ENCODE data around the gene GRHL3. TPM values are rescaled to one million over a fixed set of nuclear protein-coding genes. Genes with fewer than 3 reads are reported as not detected.
A peak's percentile ranks its signal among the peaks of the same experiment; 100 is the strongest.

GRHL3 gene
- polyA plus RNA-seq, 1 donor = 0.54 TPM

DNA sequence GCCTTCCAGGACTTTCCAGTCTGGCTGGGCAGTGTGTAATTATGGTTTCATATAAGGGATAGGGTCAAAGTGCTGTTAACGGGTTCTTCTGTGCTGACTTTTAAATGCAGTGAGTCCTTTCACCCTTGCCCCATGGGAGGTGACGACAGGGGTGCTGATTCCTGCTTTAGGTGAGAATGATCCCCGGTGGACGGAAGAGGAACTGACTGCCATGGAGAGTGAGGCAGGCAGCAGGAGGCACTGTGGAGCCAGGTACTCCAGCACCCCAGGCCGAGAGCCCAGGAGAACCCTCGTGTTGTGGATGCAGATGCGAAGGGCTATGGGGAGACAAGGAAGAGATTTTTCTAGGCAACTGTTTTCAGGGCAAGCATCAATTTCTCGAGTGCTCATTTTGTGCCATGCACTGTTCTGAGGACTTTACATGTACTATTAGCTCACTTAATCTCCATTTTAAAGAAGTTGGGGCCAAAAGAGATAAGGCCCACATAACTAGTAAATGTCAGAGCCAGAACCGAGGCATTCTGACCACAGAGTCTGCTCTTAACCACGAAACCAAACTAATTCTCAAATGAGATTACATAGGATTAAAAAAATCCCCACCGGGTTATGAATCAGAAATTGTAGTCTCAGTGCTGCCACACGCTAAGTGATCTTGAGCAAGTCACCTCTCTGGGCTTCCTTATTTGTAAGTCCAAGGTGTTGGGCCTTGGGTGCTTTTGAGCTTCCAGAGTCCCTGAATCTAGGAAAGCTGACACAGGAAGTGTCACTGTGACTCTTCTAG is 66.2 kb downstream of the GRHL3 start:
- peaks cover 5% of the 10 kb centered on the region for H3K36me3 ChIP-seq (ENCODE audit: control insufficient read depth, insufficient read depth, low read length)
- no peaks in the 10 kb centered on the region for H3K4me1 ChIP-seq (ENCODE audit: control insufficient read depth, insufficient read depth, low read length)
- WGBS (ENCODE audit: insufficient coverage, low lambda C conversion rate) = 100% methylated on average over 3 of the region's 12 CpGs
- H3K27me3 ChIP-seq (ENCODE audit: control insufficient read depth, insufficient read depth, low read length) = no peaks in the 10 kb centered on the region
- H3K9me3 ChIP-seq (ENCODE audit: control insufficient read depth, low read depth, low read length) = no peaks in the 10 kb centered on the region
- no peak overlapping the region for H3K4me3 ChIP-seq (ENCODE audit: low read length)
- no peak for DNase-seq
- no peak overlapping the region for H3K27ac ChIP-seq (ENCODE audit: low read length)

DNA sequence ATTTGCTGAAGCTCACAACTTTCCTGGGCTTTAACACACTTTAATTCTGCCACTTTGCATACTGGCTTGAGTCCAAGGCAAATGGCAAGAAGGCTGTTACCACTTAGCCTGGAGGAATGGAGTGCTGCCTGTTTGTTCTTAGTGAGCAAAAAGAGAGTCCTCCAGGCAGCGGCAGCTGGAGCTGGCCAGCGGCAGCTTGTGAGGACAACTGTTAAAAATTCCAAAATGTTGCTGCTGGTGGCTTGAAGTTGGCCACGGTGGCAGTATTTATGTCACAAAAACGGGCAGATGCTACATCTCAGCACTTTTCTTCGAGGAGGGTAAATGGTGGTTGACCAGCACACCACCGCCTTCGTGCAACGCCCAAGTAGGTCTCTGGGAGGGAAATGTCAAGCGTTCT is 67.1 kb downstream of the GRHL3 start:
- Histone ChIP-seq H3K4me3 (ENCODE audit: low read length) (no peak overlapping the region), H3K36me3 (ENCODE audit: control insufficient read depth, insufficient read depth, low read length) (peaks cover 5% of the 10 kb centered on the region), H3K9me3 (ENCODE audit: control insufficient read depth, low read depth, low read length) (no peaks in the 10 kb centered on the region), H3K27ac (ENCODE audit: low read length) (no peak overlapping the region), H3K4me1 (ENCODE audit: control insufficient read depth, insufficient read depth, low read length) (no peaks in the 10 kb centered on the region), H3K27me3 (ENCODE audit: control insufficient read depth, insufficient read depth, low read length) (no peaks in the 10 kb centered on the region)
- no CpG with 5 or more reads among the region's 9 CpGs for WGBS (ENCODE audit: insufficient coverage, low lambda C conversion rate)
- DNase-seq = no peak

DNA sequence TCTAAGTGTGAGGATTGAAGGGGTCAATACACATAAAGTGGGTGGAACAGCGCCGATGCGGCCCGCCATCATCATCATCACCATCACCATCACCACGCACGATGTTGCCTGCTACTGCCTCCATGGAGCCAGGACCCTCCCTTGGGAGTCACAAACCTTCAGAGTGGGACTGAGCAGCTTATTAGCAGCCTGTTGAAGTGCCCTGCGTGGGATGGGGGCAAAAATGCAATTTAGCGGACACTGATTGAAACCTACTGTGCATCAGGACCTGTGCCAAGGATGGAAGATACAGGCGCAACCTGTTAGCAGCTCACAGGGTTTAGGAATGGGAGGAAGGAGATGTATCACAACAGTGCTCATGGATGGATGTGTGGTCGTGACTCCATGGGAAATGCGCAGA is 67.8 kb downstream of the GRHL3 start:
- no peak overlapping the region for H3K4me3 ChIP-seq (ENCODE audit: low read length)
- H3K9me3 ChIP-seq (ENCODE audit: control insufficient read depth, low read depth, low read length) = no peaks in the 10 kb centered on the region
- WGBS (ENCODE audit: insufficient coverage, low lambda C conversion rate) = no CpG with 5 or more reads among the region's 11 CpGs
- DNase-seq = no peak
- peaks cover 5% of the 10 kb centered on the region for H3K36me3 ChIP-seq (ENCODE audit: control insufficient read depth, insufficient read depth, low read length)
- no peak overlapping the region for H3K27ac ChIP-seq (ENCODE audit: low read length)
- no peaks in the 10 kb centered on the region for H3K27me3 ChIP-seq (ENCODE audit: control insufficient read depth, insufficient read depth, low read length)
- H3K4me1 ChIP-seq (ENCODE audit: control insufficient read depth, insufficient read depth, low read length) = peaks cover 4% of the 10 kb centered on the region

DNA sequence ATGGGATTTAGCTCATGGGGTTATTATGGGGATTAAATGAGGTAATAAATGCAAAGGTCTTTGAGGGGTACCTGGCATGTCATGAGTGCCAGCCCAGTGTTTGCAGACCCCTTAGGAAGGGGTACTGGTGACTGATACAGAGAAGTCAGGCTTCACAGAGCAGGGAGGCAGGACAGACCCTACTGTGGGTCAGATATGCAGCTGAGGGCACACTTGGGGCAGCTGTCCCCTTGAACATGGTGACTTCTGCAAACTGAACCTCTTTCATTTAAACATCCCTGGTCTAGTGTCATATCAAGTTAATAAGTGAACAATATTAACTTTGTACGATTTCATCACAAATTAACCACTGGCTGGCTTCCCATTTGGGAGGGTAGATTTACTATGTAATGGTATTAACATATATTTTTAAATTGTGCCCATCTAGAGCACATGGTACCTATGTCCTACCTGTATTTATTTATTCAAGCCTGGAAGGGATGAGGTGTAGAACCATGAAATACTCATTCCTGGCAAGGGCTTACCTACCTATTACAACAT is 68.5 kb downstream of the GRHL3 start:
- peaks cover 10% of the 10 kb centered on the region for H3K4me1 ChIP-seq (ENCODE audit: control insufficient read depth, insufficient read depth, low read length)
- no peak for DNase-seq

DNA sequence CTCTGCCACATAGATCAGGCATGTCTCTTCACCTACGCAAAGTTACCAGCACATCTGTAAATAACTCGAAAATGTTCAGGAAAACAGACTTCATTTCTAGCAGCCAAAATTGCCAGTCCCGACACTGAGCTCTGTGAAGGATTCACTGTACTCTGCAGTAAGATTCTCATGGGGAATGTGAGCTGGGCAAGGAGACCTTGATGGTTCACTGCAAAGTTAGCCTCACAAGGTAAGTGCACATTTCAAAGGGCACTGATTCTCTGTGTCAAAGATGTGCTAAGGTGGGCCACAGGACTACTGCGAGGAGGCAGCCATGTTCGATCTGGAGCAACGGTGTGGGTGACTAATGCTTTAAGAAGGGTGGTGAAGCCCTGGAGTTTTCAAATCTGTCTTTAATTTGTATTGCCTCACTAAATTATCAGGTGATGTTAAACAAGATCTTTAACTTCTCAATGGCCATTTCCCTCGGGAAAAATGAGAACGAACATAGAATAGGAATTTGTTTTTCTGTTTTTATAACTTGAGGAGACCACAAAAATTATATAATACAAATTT is 69.3 kb downstream of the GRHL3 start:
- Histone ChIP-seq H3K36me3 (ENCODE audit: control insufficient read depth, insufficient read depth, low read length) (no peaks in the 10 kb centered on the region), H3K27ac (ENCODE audit: low read length) (no peak overlapping the region), H3K4me3 (ENCODE audit: low read length) (no peak overlapping the region), H3K9me3 (ENCODE audit: control insufficient read depth, low read depth, low read length) (no peaks in the 10 kb centered on the region), H3K4me1 (ENCODE audit: control insufficient read depth, insufficient read depth, low read length) (peaks cover 10% of the 10 kb centered on the region), H3K27me3 (ENCODE audit: control insufficient read depth, insufficient read depth, low read length) (no peaks in the 10 kb centered on the region)
- DNase-seq = no peak
- WGBS (ENCODE audit: insufficient coverage, low lambda C conversion rate) = 92% methylated on average over 2 of the region's 8 CpGs

More for the DNA sequence above, 68.5 kb downstream of the GRHL3 start:
- Histone ChIP-seq H3K9me3 (ENCODE audit: control insufficient read depth, low read depth, low read length) (no peaks in the 10 kb centered on the region), H3K36me3 (ENCODE audit: control insufficient read depth, insufficient read depth, low read length) (no peaks in the 10 kb centered on the region), H3K27ac (ENCODE audit: low read length) (no peak overlapping the region), H3K4me3 (ENCODE audit: low read length) (no peak overlapping the region), H3K27me3 (ENCODE audit: control insufficient read depth, insufficient read depth, low read length) (no peaks in the 10 kb centered on the region)
- WGBS (ENCODE audit: insufficient coverage, low lambda C conversion rate) = 100% methylated on average over 1 of the region's 1 CpG

DNA sequence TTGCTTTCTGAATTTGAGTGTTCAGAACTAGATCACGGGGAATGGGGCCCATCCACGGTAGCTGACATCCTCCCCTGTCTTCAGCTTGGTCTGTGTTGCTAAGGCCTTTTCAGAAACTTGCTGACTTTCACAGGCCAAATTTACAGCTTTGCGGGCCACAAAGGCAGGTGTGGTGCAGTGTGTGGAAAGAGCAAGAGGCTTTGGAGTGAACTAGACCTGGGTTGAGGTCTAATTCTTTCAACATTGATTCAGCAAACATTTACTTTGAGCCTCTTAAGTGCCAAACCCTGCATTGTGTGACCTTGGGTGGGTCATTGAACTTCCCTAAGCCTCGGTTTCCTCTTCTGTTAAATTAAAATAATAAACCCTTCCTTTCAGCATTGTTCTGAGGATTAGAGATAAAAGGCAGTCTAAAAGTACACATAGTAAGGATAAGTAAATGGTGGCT is 70.1 kb downstream of the GRHL3 start:
- peaks cover 10% of the 10 kb centered on the region for H3K4me1 ChIP-seq (ENCODE audit: control insufficient read depth, insufficient read depth, low read length)
- H3K27ac ChIP-seq (ENCODE audit: low read length) = no peak overlapping the region
- H3K9me3 ChIP-seq (ENCODE audit: control insufficient read depth, low read depth, low read length) = no peaks in the 10 kb centered on the region
- no peaks in the 10 kb centered on the region for H3K36me3 ChIP-seq (ENCODE audit: control insufficient read depth, insufficient read depth, low read length)
- H3K4me3 ChIP-seq (ENCODE audit: low read length) = no peak overlapping the region
- H3K27me3 ChIP-seq (ENCODE audit: control insufficient read depth, insufficient read depth, low read length) = no peaks in the 10 kb centered on the region
- no CpG with 5 or more reads among the region's 4 CpGs for WGBS (ENCODE audit: insufficient coverage, low lambda C conversion rate)
- DNase-seq = no peak

DNA sequence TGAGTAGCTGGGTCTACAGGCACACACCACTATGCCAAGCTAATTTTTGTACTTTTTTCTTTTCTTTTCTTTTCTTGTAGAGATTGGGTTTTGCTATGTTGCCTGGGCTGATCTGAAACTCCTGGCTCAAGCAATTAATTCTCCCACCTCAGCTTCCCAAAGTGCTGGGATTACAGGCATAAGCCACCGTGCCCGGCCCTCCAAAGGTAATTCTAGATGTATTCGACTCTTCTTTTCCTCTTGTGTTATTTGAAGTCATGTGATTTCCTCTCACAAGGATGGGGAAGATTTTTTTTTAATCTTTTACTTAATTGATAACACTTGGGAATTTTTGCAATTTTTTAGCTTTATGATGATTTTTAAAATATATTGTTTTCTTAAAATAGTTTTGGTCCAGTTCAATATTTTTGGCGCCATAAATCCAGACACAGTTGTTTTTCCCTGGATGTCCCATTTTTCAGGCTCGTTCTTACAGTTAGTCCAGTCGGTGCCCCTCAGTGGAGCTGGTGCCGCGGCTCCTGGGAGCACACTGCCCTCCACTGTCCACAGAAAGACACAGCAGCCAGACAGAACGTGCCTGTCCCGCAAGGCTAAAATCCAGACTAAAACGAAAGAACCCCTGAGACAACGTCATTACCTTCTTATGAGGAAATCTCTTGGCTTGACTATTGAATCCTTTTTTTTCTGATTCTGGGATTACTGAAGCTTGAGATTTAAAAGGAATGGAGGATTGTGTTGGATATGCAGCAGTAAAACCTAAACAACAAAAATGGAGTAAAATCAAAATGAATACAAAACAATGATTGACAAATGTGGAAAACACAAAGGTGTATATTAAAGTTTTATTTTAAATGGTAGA is 72.0 kb downstream of the GRHL3 start:
- Histone ChIP-seq H3K27ac (ENCODE audit: low read length) (peak overlapping the region; percentile 65), H3K27me3 (ENCODE audit: control insufficient read depth, insufficient read depth, low read length) (no peaks in the 10 kb centered on the region), H3K36me3 (ENCODE audit: control insufficient read depth, insufficient read depth, low read length) (no peaks in the 10 kb centered on the region), H3K4me3 (ENCODE audit: low read length) (no peak overlapping the region), H3K9me3 (ENCODE audit: control insufficient read depth, low read depth, low read length) (no peaks in the 10 kb centered on the region), H3K4me1 (ENCODE audit: control insufficient read depth, insufficient read depth, low read length) (peaks cover 10% of the 10 kb centered on the region)
- 66% methylated on average over 3 of the region's 12 CpGs for WGBS (ENCODE audit: insufficient coverage, low lambda C conversion rate)
- peak; percentile 64 to 68 for DNase-seq

DNA sequence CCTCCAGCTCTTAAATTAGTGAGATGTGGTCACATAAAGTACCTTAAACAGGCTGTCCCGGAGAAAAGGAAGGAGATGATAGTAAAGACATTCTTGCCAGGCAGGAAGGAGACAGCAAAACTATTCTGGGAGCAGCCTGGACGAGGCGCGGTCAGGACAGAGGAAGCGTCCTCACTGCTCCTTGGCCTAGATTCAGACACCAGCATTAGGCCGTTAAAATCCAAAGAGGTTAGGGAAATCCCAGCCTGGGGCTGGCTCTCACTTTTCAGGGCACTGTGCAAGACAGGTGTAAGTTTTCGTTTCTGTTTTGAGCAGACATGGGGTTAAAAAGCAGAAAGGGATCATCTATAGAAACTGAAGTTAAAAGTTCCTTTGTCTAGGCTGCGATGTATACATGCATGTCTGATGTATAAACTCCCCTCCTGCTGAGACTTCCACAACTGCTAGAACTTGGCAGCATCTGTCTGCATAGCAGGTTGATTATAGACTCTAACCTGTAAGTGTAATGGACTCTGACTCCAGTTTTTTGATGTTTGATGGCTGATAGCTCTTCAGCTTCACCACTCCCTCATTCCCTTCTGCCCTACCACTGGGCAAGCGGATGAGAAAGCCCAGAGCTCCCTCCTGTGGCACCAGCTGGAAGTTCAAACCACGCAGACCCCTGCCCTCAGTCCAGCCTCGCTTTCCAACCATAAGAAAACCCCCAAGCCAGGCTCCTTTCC is 72.9 kb downstream of the GRHL3 start:
- Histone ChIP-seq H3K36me3 (ENCODE audit: control insufficient read depth, insufficient read depth, low read length) (no peaks in the 10 kb centered on the region), H3K4me3 (ENCODE audit: low read length) (no peak overlapping the region), H3K27me3 (ENCODE audit: control insufficient read depth, insufficient read depth, low read length) (no peaks in the 10 kb centered on the region), H3K9me3 (ENCODE audit: control insufficient read depth, low read depth, low read length) (no peaks in the 10 kb centered on the region), H3K27ac (ENCODE audit: low read length) (peak overlapping the region; percentile 65), H3K4me1 (ENCODE audit: control insufficient read depth, insufficient read depth, low read length) (peaks cover 10% of the 10 kb centered on the region)
- no CpG with 5 or more reads among the region's 11 CpGs for WGBS (ENCODE audit: insufficient coverage, low lambda C conversion rate)
- DNase-seq = peak; percentile 79 to 86

DNA sequence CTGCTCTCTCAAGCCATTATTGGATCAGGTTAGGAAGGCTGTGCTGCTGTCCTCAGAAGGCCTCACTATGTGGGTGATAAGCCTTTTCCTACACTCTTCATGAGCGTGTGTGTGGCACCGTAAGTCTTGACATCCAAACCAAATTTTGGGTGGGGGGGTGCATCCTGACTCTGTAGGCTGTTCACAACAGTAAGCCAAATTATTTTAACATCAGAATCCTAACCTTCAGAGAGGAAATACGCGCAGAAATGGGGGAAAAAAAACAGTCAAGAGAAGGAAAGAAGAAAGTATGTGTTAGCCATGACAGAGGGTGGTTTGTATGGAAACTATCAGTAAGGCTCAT is 73.4 kb downstream of the GRHL3 start:
- no peak overlapping the region for H3K4me3 ChIP-seq (ENCODE audit: low read length)
- H3K27me3 ChIP-seq (ENCODE audit: control insufficient read depth, insufficient read depth, low read length) = no peaks in the 10 kb centered on the region
- DNase-seq = no peak
- H3K9me3 ChIP-seq (ENCODE audit: control insufficient read depth, low read depth, low read length) = no peaks in the 10 kb centered on the region
- 75% methylated on average over 2 of the region's 4 CpGs for WGBS (ENCODE audit: insufficient coverage, low lambda C conversion rate)
- H3K4me1 ChIP-seq (ENCODE audit: control insufficient read depth, insufficient read depth, low read length) = peaks cover 10% of the 10 kb centered on the region
- H3K27ac ChIP-seq (ENCODE audit: low read length) = peak overlapping the region; percentile 65
- no peaks in the 10 kb centered on the region for H3K36me3 ChIP-seq (ENCODE audit: control insufficient read depth, insufficient read depth, low read length)
